ENCODE data around the gene NTNG1. TPM values are rescaled to one million over a fixed set of nuclear protein-coding genes. Genes with fewer than 3 reads are reported as not detected.

Gene NTNG1
- total and polyA plus RNA-seq, 2 of the 4 experiments (the other 2 are of a cell fraction) = 1.2 to 2.3 TPM

GRCh38 chr1:107378866-107379265 lies 238.0 kb downstream of the NTNG1 start:
- no peak overlapping the region for H3K4me3 ChIP-seq (ENCODE audit: insufficient read depth, low read depth, low read length)
- H2BK15ac ChIP-seq (ENCODE audit: low read depth, low read length) = no peak overlapping the region
- no peak overlapping the region for H2AK9ac ChIP-seq (replicated peaks; ENCODE audit: low read depth, low read length, poor library complexity)
- H3K56ac ChIP-seq (ENCODE audit: extremely low read depth, insufficient read depth, low read length) = no peak overlapping the region
- no peak overlapping the region for H3K4ac ChIP-seq (ENCODE audit: low read depth, low read length)
- H3K9ac ChIP-seq (ENCODE audit: low read depth, low read length) = no peak overlapping the region
- H2AFZ ChIP-seq (replicated peaks; ENCODE audit: low read length, poor library complexity) = no peak overlapping the region
- no peaks in the 10 kb centered on the region for H4K20me1 ChIP-seq (ENCODE audit: insufficient read depth, low read length)
- no peaks in the 10 kb centered on the region for H3K4me1 ChIP-seq (ENCODE audit: control insufficient read depth, insufficient read depth, low read length)
- dilution Hi-C loops (cut with HindIII; ENCODE audit: low sequenced_read_pairs, unreplicated experiment) (no loop called here), in situ Hi-C loops (cut with MboI; ENCODE audit: low sequenced_read_pairs) (no loop called here), intact Hi-C loops (cut with micrococcal nuclease) (no loop called here)
- no peak overlapping the region for H2BK120ac ChIP-seq (ENCODE audit: low read depth, low read length)
- no CpG with 5 or more reads among the region's 2 CpGs for WGBS, 2 experiments (ENCODE audit: extremely low coverage in 2 of 2, insufficient read length in 1 of 2)
- H4K5ac ChIP-seq (ENCODE audit: low read depth, low read length) = no peak overlapping the region
- no peak overlapping the region for H3K27ac ChIP-seq (ENCODE audit: insufficient read depth, low read length)
- no peak overlapping the region for H2BK20ac ChIP-seq (ENCODE audit: low read depth, low read length)
- no peaks in the 10 kb centered on the region for H3K36me3 ChIP-seq (ENCODE audit: control insufficient read depth, insufficient read depth, low read length)
- H3K27me3 ChIP-seq (ENCODE audit: control insufficient read depth, insufficient read depth, low read length) = no peaks in the 10 kb centered on the region
- TF ChIP-seq SMC3 (IDR thresholded peaks at IDR 0.05; ENCODE audit: low read depth, low read length) = no peak
- TF ChIP-seq ELK1 (IDR thresholded peaks at IDR 0.05; ENCODE audit: borderline replicate concordance, low read depth, low read length) = no peak
- TF ChIP-seq FOS (IDR thresholded peaks at IDR 0.05; ENCODE audit: low read depth, low read length) = no peak
- no peak for TF ChIP-seq MXI1 (IDR thresholded peaks at IDR 0.05; ENCODE audit: borderline replicate concordance, low read depth, low read length)
- TF ChIP-seq POLR2A (IDR thresholded peaks at IDR 0.05; ENCODE audit: low read depth, low read length) = no peak
- TF ChIP-seq CTCF (conservative IDR thresholded peaks at IDR 0.05; ENCODE audit: low read depth, low read length) = no peak
- no peak for TF ChIP-seq NFE2L2 (IDR thresholded peaks at IDR 0.05; ENCODE audit: low read depth, low read length)
- TF ChIP-seq CHD1 (IDR thresholded peaks at IDR 0.05; ENCODE audit: low read depth, low read length) = no peak
- no peak for TF ChIP-seq RAD21 (IDR thresholded peaks at IDR 0.05; ENCODE audit: low read length)
- TF ChIP-seq RCOR1 (IDR thresholded peaks at IDR 0.05; ENCODE audit: insufficient replicate concordance, low read length) = no peak
- no peaks in the 10 kb centered on the region for H3K9me3 ChIP-seq (ENCODE audit: control insufficient read depth, insufficient read depth, low read length)
- ATAC-seq (ENCODE audit: low read depth) (no peak), DNase-seq (no peak)
- H2AK5ac ChIP-seq (ENCODE audit: low read depth, low read length) = no peak overlapping the region
- H2BK5ac ChIP-seq (ENCODE audit: low read depth, low read length, poor library complexity, severe bottlenecking) = no peak overlapping the region
- ChIA-PET POLR2A (ENCODE audit: unreplicated experiment) (no interaction called here), CTCF (no interaction called here)
- no TSS peak for BruUV-seq (replicated peaks)
- no peaks in the 10 kb centered on the region for H3K9me1 ChIP-seq (ENCODE audit: insufficient read depth, low read length)
- H3K18ac ChIP-seq (ENCODE audit: low read depth, low read length) = no peak overlapping the region
- H3K14ac ChIP-seq (replicated peaks; ENCODE audit: low read depth, low read length) = no peak overlapping the region
- H4K8ac ChIP-seq (ENCODE audit: low read depth in 2 of 2, low read length in 2 of 2) = no peak overlapping the region
- H3K23ac ChIP-seq (ENCODE audit: low read depth, low read length) = no peak overlapping the region
- no peaks in the 10 kb centered on the region for H3K79me1 ChIP-seq (ENCODE audit: low read depth in 1 of 2, low read length in 2 of 2)
- no peak overlapping the region for H3K4me2 ChIP-seq (ENCODE audit: low read depth, low read length)
- H4K91ac ChIP-seq (ENCODE audit: insufficient read depth, low read depth, low read length) = no peak overlapping the region

Measured in IMR-90 (cell line).